HL-60/S4 treated with phorbol 12-myristate 13-acetate at 8.2 ng/mL for 4 days and 3 days (cell line): ENCODE results near the gene ONECUT3.

Experiments
- in situ Hi-C: fragments of 300-500 bp; cut with MboI; formaldehyde crosslinking; loops from 2 replicates; pipeline ENCODE4 v1.15.0; 2022; ENCODE audit warnings: low sequenced_read_pairs

The ONECUT3 gene

DNA sequence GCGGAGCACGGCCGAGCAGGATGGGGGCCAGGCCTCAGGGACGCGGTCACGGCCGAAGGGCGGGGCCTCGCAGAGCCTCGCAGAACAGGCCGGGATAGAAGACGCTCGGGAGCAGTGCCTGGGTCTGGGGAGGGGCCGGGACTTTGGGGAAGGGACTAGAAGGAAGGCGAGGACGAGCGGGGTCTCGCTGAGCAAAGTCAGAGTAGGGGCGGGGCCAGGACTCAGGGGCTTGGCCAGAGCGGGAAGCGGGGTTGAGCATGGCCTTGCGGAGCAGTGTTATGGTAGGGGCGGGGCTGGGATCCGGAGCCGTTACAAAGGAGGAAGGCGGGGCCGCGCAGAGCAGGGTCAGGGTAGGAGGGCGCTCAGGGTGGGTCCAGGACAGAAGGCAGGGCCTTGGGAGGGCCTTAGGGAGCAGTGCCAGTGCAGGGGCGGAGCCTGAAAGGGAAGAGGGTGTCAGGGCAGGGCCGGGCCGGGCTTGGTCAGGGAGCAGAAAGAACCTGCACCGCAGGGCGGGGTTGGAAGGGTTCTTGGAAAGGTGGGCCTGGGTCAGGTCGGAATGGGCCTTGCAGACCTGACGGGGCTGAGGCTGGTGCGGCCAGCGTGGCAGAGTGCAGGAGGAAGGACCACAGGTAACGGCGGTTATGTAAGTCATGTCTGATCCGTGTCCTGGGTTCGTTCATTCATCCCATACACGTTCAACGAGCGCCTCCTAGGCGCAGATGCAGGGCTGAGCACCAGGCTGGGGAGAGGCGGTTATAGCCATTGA is 59.3 kb downstream of the ONECUT3 start:
- in situ Hi-C loops, result loop anchor here (25.0 kb wide), 1 partner anchor 275 kb away; no protein-coding TSS in a partner anchor

DNA sequence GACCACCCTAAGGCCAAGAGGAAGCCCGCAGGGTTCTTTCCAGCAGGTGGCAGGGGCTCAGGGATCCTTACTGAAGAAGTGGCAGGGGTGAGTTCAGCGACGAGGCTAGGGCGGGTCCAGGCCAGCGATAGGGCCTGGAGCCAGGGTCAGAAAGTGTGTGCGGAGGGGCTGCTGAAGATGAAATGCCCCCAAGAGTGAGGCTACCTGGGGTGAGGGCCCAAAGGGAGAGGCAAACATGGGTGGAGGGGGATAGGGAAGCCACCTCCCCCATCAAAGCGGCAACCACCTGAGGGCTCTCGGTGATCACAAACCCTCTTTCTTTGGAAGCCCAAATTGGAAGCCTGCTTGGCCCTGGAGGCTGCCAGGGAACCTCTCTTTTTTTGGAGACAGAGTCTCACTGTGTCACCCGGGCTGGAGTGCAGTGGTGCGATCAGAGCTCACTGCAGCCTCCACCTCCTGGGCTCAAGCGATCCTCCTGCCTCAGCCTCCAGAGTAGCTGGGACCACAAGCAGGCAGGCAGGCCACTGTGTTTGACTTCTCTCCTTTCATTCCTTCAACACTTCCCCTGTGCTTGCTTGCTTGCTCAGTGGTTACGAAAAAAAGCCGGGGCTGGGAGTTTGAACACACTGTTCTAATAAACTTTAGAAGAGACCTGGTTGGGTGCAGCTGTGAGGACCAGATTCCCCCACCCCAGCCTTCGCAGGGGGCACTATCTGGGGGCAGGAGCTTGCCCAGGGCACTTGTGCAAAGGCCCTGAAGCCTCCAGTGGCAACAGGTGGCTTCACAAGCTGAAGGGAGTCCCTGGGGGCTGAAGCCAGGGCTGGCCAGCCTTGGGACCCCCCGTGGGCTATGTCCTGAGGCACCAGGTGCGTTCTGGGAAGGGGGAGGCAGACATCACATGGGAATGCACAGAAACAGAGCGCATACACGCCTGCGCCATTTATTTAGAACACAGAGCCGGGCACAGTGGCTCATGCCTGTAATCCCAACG is 60.2 kb downstream of the ONECUT3 start:
- in situ Hi-C loops, result loop anchor here (25.0 kb wide), 1 partner anchor 276 kb away; no protein-coding TSS in a partner anchor

- in situ Hi-C loops, result loop anchor here (25.0 kb wide), 1 partner anchor 277 kb away; no protein-coding TSS in a partner anchor
These were observed 61.1 kb downstream of the ONECUT3 start for GRCh38 chr19:1814391-1814790.

- in situ Hi-C loops, result loop anchor here (25.0 kb wide), 1 partner anchor 278 kb away; no protein-coding TSS in a partner anchor
These were observed 61.7 kb downstream of the ONECUT3 start for GRCh38 chr19:1814833-1815604.

DNA sequence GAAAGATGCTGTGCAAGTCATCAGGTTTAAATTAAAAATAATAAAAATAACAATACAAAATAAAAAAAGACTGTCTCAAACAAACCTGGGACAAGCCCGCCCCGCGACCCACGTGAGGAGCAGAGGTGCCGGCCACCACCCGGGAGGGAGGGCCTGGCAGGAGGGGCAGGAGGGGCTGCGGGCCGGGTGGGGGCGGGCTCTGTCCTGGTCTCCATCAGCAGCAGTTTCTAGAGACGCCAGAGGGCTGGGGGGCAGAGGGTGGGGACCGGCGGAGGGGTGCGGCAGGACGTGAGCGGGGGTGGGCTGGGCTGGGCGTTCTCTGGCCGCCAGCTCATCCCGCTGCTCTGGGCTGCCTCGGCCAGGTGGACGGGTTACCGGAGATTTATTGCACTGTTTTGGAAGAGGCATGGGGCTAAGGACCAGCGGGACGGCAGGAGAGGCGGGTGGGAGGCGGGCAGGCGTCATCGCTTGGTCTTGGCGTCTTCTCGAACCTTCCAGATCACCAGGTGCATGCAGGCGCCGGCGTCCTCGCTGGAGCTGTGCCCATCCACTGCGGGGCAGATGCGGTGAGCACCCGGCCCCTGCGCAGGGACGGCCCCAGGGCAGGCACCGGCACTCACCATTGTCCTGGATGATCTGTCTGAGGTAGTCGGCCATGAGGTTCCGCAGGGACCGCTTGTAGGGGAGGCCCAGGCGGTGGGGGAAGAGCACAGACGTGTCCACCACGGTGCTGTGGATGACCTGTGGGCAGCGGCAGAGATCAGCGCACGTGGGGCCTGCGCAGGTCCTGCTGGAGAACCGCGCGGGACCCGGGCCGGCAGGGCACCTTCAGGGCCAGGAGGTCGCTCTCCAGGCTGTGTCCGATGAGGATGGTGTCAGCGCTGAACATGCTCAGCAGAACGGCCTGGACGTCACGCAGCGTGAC is 62.6 kb downstream of the ONECUT3 start:
- in situ Hi-C loops, result loop anchor here (25.0 kb wide), 1 partner anchor 279 kb away; no protein-coding TSS in a partner anchor

DNA sequence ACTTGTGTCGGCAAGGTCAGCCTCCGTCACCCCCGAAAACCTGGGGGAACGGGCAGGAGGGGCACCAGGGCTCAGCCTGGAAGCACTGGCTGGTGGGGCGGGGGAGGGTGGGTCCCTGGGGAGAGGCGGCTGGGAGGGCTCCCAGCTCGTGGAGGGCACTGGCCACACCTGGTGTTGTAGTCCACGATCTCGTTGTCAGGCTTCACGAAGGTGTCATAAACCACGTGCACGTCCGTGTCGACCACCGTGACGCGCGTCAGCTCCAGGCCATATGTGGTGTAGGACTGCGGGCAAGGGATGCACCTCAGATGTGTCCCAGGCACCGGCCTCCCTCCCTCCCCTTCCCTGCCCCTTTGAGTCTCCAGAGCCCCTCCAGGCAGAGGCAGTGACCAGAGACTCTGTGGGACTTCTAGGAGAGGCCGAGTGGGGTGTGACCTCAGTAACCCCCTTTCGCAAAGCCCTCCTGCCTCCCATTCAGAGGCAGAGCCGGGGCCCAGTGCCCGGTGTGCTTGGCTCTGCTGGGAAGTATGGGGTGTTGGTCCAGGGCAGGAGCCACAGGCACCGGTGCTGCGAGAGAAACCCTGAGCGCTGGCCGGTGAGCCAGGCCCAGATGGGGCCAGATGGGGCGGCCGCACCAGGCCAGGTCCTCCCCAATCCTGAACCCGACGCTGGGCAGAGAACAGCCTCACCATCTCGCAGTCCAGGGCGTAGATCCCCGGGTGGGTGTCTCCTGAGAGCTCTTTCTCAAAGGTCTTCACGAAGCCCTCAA is 63.4 kb downstream of the ONECUT3 start:
- in situ Hi-C loops, result loop anchor here (25.0 kb wide), 1 partner anchor 279 kb away; no protein-coding TSS in a partner anchor

- in situ Hi-C loops, result loop anchor here (25.0 kb wide), 1 partner anchor 280 kb away; no protein-coding TSS in a partner anchor
These were observed 64.4 kb downstream of the ONECUT3 start for GRCh38 chr19:1817553-1818179.

GRCh38 chr19:1818549-1819195 is 65.4 kb downstream of the ONECUT3 start:
- in situ Hi-C loops, result loop anchor here (25.0 kb wide), 1 partner anchor 281 kb away; no protein-coding TSS in a partner anchor

- in situ Hi-C loops, result loop anchor here (25.0 kb wide), 1 partner anchor 282 kb away; no protein-coding TSS in a partner anchor
These were observed 66.3 kb downstream of the ONECUT3 start for GRCh38 chr19:1819341-1820255.

- in situ Hi-C loops, result loop anchor here (25.0 kb wide), 1 partner anchor 285 kb away; no protein-coding TSS in a partner anchor
These were observed 68.9 kb downstream of the ONECUT3 start for GRCh38 chr19:1822210-1822609.

- in situ Hi-C loops, result loop anchor here (25.0 kb wide), 1 partner anchor 286 kb away; no protein-coding TSS in a partner anchor
These were observed 69.7 kb downstream of the ONECUT3 start for GRCh38 chr19:1823020-1823419.

GRCh38 chr19:1823539-1824251 is 70.4 kb downstream of the ONECUT3 start:
- in situ Hi-C loops, result loop anchor here (25.0 kb wide), 1 partner anchor 286 kb away; no protein-coding TSS in a partner anchor

GRCh38 chr19:1824252-1824622 is 70.9 kb downstream of the ONECUT3 start:
- in situ Hi-C loops, result loop anchor here (25.0 kb wide), 1 partner anchor 287 kb away; no protein-coding TSS in a partner anchor

- in situ Hi-C loops, result no loop called here
These were observed 72.7 kb downstream of the ONECUT3 start for GRCh38 chr19:1825909-1826556.
